HepG2 (cell line): ENCODE results near the gene LDB2. TPM values are rescaled to one million over a fixed set of nuclear protein-coding genes. Genes with fewer than 3 reads are reported as not detected.

Experiments used
- AHR ChIP-seq: IDR thresholded peaks from 2 replicates; pipeline ENCODE4 v1.6.1; 2018; ENCODE audit warnings: missing genetic modification reagents, missing compliant biosample characterization
- BCL6 ChIP-seq: IDR thresholded peaks from 2 replicates; pipeline ENCODE4 v1.6.1; 2016; ENCODE audit warnings: missing genetic modification reagents, missing compliant biosample characterization
- CBX2 ChIP-seq, 2 experiments: fragments of 200-600 bp in 1 of 2; sonication (generic); formaldehyde crosslinking in 1 of 2; IDR thresholded peaks; 2 replicates each; pipeline versions ENCODE4 v1.7.0 to v1.8.1; 2018 to 2022; ENCODE audit warnings: low read depth in 2 of 2, low read length in 1 of 2, mild to moderate bottlenecking in 1 of 2, missing genetic modification reagents in 1 of 2
- CEBPG ChIP-seq: IDR thresholded peaks from 2 replicates; pipeline ENCODE4 v1.6.1; 2016
- EHMT2 ChIP-seq: fragments of 200-600 bp; sonication (generic); IDR thresholded peaks from 2 replicates; pipeline ENCODE4 v1.7.0; 2017; ENCODE audit warnings: antibody characterized with exemption, low read depth, low read length, borderline replicate concordance
- HMG20A ChIP-seq: IDR thresholded peaks from 2 replicates; pipeline ENCODE4 v1.6.1; 2016; ENCODE audit warnings: borderline replicate concordance
- HNF4A ChIP-seq: sonication (generic); formaldehyde crosslinking; IDR thresholded peaks from 2 replicates; pipeline ENCODE4 v1.4.0; 2020; ENCODE audit warnings: missing genetic modification reagents
- NCOA1 ChIP-seq: sonication (generic); formaldehyde crosslinking; IDR thresholded peaks from 2 replicates; pipeline ENCODE4 v1.9.0; 2021; ENCODE audit warnings: missing genetic modification reagents
- NCOR1 ChIP-seq: fragments of 200-600 bp; sonication (generic); IDR thresholded peaks from 2 replicates; pipeline ENCODE4 v1.7.0; 2017; ENCODE audit warnings: antibody characterized with exemption, low read length, borderline replicate concordance
- NFIB ChIP-seq: sonication (generic); formaldehyde crosslinking; IDR thresholded peaks from 2 replicates; pipeline ENCODE4 v1.9.0; 2021; ENCODE audit warnings: missing genetic modification reagents, mild to moderate bottlenecking, borderline replicate concordance
- RAD21 ChIP-seq: fragments of 450-650 bp; formaldehyde crosslinking; IDR thresholded peaks from 2 replicates; pipeline ENCODE4 v1.5.0; 2020; ENCODE audit warnings: mild to moderate bottlenecking
- RAD51 ChIP-seq: fragments of 450-650 bp; IDR thresholded peaks from 2 replicates; pipeline ENCODE4 v1.6.1; 2016; ENCODE audit warnings: borderline replicate concordance
- RARG ChIP-seq: sonication (generic); formaldehyde crosslinking; IDR thresholded peaks from 2 replicates; pipeline ENCODE4 v1.4.0; 2020; ENCODE audit warnings: low read depth, mild to moderate bottlenecking, missing genetic modification reagents
- RCOR2 ChIP-seq: IDR thresholded peaks from 2 replicates; pipeline ENCODE4 v1.6.1; 2016; ENCODE audit warnings: missing biosample characterization, missing genetic modification reagents
- TP53 ChIP-seq: sonication (generic); formaldehyde crosslinking; conservative IDR thresholded peaks from 2 replicates; pipeline ENCODE4 v1.4.0; 2020; ENCODE audit warnings: missing genetic modification reagents
- ZNF138 ChIP-seq: sonication (generic); formaldehyde crosslinking; IDR thresholded peaks from 2 replicates; pipeline ENCODE4 v1.5.0; 2020; ENCODE audit warnings: mild to moderate bottlenecking, low read depth, missing genetic modification reagents
- ZNF614 ChIP-seq: IDR thresholded peaks from 2 replicates; pipeline ENCODE4 v1.6.1; 2018; ENCODE audit warnings: missing biosample characterization, missing genetic modification reagents, inconsistent platforms, borderline replicate concordance
- ZNF703 ChIP-seq: sonication (generic); formaldehyde crosslinking; IDR thresholded peaks from 2 replicates; pipeline ENCODE4 v1.5.1; 2020; ENCODE audit warnings: missing genetic modification reagents, mild to moderate bottlenecking, moderate library complexity, borderline replicate concordance
- polyA plus RNA-seq, 8 experiments: library from polyadenylated mRNA; depleted of rRNA in 3 of 8; stranded (reverse) in 7 of 8; unstranded in 1 of 8; fragments of >200 nt; fragmentation: Illumina TruSeq in 4 of 8; extraction: Trizol in 4 of 8; gene quantifications; 2 replicates each; pipeline versions ENCODE4 v1.2.1 to v1.2.3, GENCODE V29; 2011 to 2016; ENCODE audit warnings: low read depth in 4 of 8, missing spikeins in 1 of 8, mixed read lengths in 1 of 8; ENCODE audit not compliant: insufficient read depth in 1 of 8
- total RNA-seq, 5 experiments: library from RNA; depleted of rRNA; stranded (reverse); fragments of >200 nt; fragmentation: Illumina TruSeq; extraction: Trizol; gene quantifications; 2 replicates each; pipeline ENCODE4 v1.2.3, GENCODE V29; 2016; ENCODE audit warnings: low read depth in 1 of 5
- TF ChIP-seq, protein P1 (sequence below), 2 experiments: fragments of 450-650 bp in 1 of 2; sonication (generic) in 1 of 2; formaldehyde crosslinking; IDR thresholded peaks; 2 replicates each; pipeline versions ENCODE4 v1.5.0 to v1.8.0; 2020 to 2022; ENCODE audit warnings: mild to moderate bottlenecking in 1 of 2, missing genetic modification reagents in 1 of 2
- TF ChIP-seq, protein P2 (sequence below): sonication (generic); formaldehyde crosslinking; IDR thresholded peaks from 2 replicates; pipeline ENCODE4 v1.9.0; 2021; ENCODE audit warnings: missing genetic modification reagents, borderline replicate concordance
- TF ChIP-seq, protein P3 (sequence below): sonication (generic); formaldehyde crosslinking; IDR thresholded peaks from 2 replicates; pipeline ENCODE4 v1.8.0; 2022; ENCODE audit warnings: mild to moderate bottlenecking, missing genetic modification reagents; ENCODE audit not compliant: insufficient replicate concordance
- TF ChIP-seq, protein P4 (sequence below): sonication (generic); formaldehyde crosslinking; IDR thresholded peaks from 2 replicates; pipeline ENCODE4 v1.8.1; 2023; ENCODE audit warnings: missing genetic modification reagents, inconsistent platforms, borderline replicate concordance

The LDB2 gene
- total and polyA plus RNA-seq, 2 of the 13 experiments (the other 11 are each of a cell fraction or from before 2014, with no cell fraction given): not detected

GRCh38 chr4:16835597-16836247 lies 62.7 kb downstream of the LDB2 start (continued):
- TF ChIP-seq HMG20A (CRISPR knock-in tag) (peak; percentile 82; the same call in 1 of the 2 replicates), NFIB (CRISPR knock-in tag) (no peak), EHMT2 (peak; percentile 90), RAD21 (CRISPR knock-in tag) (no peak; the same call in 1 of the 2 replicates), ZNF138 (no peak), RAD51 (no peak), CBX2 (IDR thresholded peaks at IDR 0.05; ENCODE audit: low read depth, low read length) (no peak), CBX2 (CRISPR knock-in tag; IDR thresholded peaks at IDR 0.05; ENCODE audit: low read depth) (no peak), AHR (no peak), RCOR2 (CRISPR knock-in tag) (peak; percentile 58; the same call in 1 of the 2 replicates), BCL6 (CRISPR knock-in tag) (peak; percentile 73), ZNF703 (CRISPR knock-in tag) (no peak), ZNF614 (CRISPR knock-in tag) (peak; percentile 65; the same call in 1 of the 2 replicates), CEBPG (CRISPR knock-in tag) (peak; percentile 54; the same call in 1 of the 2 replicates), TP53 (CRISPR knock-in tag) (no peak), NCOR1 (peak; percentile 86; the same call in 1 of the 2 replicates), RARG (no peak), NCOA1 (0 out of 2 replicates have a peak, but pooled peaks have one; percentile 38), HNF4A (CRISPR knock-in tag) (peak; percentile 88)
- TF ChIP-seq, protein P1, sequence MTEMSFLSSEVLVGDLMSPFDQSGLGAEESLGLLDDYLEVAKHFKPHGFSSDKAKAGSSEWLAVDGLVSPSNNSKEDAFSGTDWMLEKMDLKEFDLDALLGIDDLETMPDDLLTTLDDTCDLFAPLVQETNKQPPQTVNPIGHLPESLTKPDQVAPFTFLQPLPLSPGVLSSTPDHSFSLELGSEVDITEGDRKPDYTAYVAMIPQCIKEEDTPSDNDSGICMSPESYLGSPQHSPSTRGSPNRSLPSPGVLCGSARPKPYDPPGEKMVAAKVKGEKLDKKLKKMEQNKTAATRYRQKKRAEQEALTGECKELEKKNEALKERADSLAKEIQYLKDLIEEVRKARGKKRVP (CRISPR knock-in tag; IDR thresholded peaks at IDR 0.05): no peak
- TF ChIP-seq, protein P2, sequence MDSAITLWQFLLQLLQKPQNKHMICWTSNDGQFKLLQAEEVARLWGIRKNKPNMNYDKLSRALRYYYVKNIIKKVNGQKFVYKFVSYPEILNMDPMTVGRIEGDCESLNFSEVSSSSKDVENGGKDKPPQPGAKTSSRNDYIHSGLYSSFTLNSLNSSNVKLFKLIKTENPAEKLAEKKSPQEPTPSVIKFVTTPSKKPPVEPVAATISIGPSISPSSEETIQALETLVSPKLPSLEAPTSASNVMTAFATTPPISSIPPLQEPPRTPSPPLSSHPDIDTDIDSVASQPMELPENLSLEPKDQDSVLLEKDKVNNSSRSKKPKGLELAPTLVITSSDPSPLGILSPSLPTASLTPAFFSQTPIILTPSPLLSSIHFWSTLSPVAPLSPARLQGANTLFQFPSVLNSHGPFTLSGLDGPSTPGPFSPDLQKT (CRISPR knock-in tag): no peak
- TF ChIP-seq, protein P3, sequence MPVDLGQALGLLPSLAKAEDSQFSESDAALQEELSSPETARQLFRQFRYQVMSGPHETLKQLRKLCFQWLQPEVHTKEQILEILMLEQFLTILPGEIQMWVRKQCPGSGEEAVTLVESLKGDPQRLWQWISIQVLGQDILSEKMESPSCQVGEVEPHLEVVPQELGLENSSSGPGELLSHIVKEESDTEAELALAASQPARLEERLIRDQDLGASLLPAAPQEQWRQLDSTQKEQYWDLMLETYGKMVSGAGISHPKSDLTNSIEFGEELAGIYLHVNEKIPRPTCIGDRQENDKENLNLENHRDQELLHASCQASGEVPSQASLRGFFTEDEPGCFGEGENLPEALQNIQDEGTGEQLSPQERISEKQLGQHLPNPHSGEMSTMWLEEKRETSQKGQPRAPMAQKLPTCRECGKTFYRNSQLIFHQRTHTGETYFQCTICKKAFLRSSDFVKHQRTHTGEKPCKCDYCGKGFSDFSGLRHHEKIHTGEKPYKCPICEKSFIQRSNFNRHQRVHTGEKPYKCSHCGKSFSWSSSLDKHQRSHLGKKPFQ (CRISPR knock-in tag): peak; percentile 47
- TF ChIP-seq, protein P4, sequence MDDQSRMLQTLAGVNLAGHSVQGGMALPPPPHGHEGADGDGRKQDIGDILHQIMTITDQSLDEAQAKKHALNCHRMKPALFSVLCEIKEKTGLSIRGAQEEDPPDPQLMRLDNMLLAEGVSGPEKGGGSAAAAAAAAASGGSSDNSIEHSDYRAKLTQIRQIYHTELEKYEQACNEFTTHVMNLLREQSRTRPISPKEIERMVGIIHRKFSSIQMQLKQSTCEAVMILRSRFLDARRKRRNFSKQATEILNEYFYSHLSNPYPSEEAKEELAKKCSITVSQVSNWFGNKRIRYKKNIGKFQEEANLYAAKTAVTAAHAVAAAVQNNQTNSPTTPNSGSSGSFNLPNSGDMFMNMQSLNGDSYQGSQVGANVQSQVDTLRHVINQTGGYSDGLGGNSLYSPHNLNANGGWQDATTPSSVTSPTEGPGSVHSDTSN (CRISPR knock-in tag): no peak
